Epithelial cell of esophagus (primary cell): ENCODE results near the gene PNMA1.

Source experiments
- DNase-seq: peaks from one replicate; pipeline ENCODE4 v3.0.0; 2010; ENCODE audit warnings: low read depth
- H3K4me3 ChIP-seq: 2 replicates; pipeline ENCODE4 v1.5.1; 2011; ENCODE audit warnings: mild to moderate bottlenecking, low read length, control low read depth
- CTCF ChIP-seq: IDR thresholded peaks from 2 replicates; pipeline ENCODE4 v1.5.1; 2011; ENCODE audit warnings: low read depth, mild to moderate bottlenecking, low read length, control low read depth, inconsistent platforms; ENCODE audit not compliant: insufficient read depth; ENCODE audit errors: missing control alignments

PNMA1 gene

GRCh38 chr14:73713803-73714655 lies at the start of gene PNMA1:
Gene PNMA1, minus strand, starts transcription at chr14:73714384. Its CDS starts 745 bp downstream, at chr14:73713639.
- no peak for TF ChIP-seq CTCF
- peak; percentile 79 for DNase-seq
- peak within 1 kb of the TSS; percentile 75 for H3K4me3 ChIP-seq

- DNase-seq = no peak
- TF ChIP-seq CTCF = no peak
- H3K4me3 ChIP-seq = no peak overlapping the region
Observed at GRCh38 chr14:73763396-73763795, 49.2 kb upstream of the PNMA1 start.

GRCh38 chr14:73762375-73762822 lies 48.2 kb upstream of the PNMA1 start:
- H3K4me3 ChIP-seq = no peak overlapping the region
- no peak for TF ChIP-seq CTCF
- no peak for DNase-seq

GRCh38 chr14:73761618-73762355 lies 47.6 kb upstream of the PNMA1 start:
- no peak for DNase-seq

GRCh38 chr14:73760598-73761586 lies 46.7 kb upstream of the PNMA1 start:
- no peak for TF ChIP-seq CTCF
- DNase-seq = no peak
- H3K4me3 ChIP-seq = peak overlapping the region; percentile 36

More at GRCh38 chr14:73761618-73762355, 47.6 kb upstream of the PNMA1 start:
- TF ChIP-seq CTCF = no peak
- H3K4me3 ChIP-seq = no peak overlapping the region
